Measurements from ENCODE around the gene S1PR3. TPM values are rescaled to one million over a fixed set of nuclear protein-coding genes. Genes with fewer than 3 reads are reported as not detected.

The S1PR3 gene
- total RNA-seq, 4 donors from 2014 or later = 4.3 to 13.5 (median 5.6) TPM

GRCh38 chr9:89048616-89049015 lies 57.3 kb downstream of the S1PR3 start:
- TF ChIP-seq POLR2A (IDR thresholded peaks at IDR 0.05) (no peak), CTCF (IDR thresholded peaks at IDR 0.05) (no peak), EP300 (IDR thresholded peaks at IDR 0.05) (no peak), POLR2AphosphoS5 (IDR thresholded peaks at IDR 0.05) (no peak)
- no peak overlapping the region for H3K4me3 ChIP-seq
- no peak for DNase-seq (ENCODE audit: low spot score in 2 of 2)
- H3K27ac ChIP-seq = no peak overlapping the region
- no peaks in the 10 kb centered on the region for H3K36me3 ChIP-seq
- 84% methylated on average over 7 of the region's 11 CpGs for WGBS
- no peaks in the 10 kb centered on the region for H3K27me3 ChIP-seq
- H3K4me1 ChIP-seq = peaks cover 5% of the 10 kb centered on the region
- H3K9me3 ChIP-seq = no peaks in the 10 kb centered on the region

GRCh38 chr9:89049646-89050045 lies 58.4 kb downstream of the S1PR3 start:
- TF ChIP-seq CTCF (IDR thresholded peaks at IDR 0.05) (no peak), POLR2AphosphoS5 (IDR thresholded peaks at IDR 0.05) (no peak), EP300 (IDR thresholded peaks at IDR 0.05) (no peak), POLR2A (IDR thresholded peaks at IDR 0.05) (no peak)
- H3K9me3 ChIP-seq = no peaks in the 10 kb centered on the region
- WGBS = 76% methylated on average over 8 of the region's 8 CpGs
- no peaks in the 10 kb centered on the region for H3K36me3 ChIP-seq
- H3K4me3 ChIP-seq = no peak overlapping the region
- H3K27ac ChIP-seq = no peak overlapping the region
- peaks cover 5% of the 10 kb centered on the region for H3K4me1 ChIP-seq
- no peaks in the 10 kb centered on the region for H3K27me3 ChIP-seq
- no peak for DNase-seq (ENCODE audit: low spot score in 2 of 2)

DNA sequence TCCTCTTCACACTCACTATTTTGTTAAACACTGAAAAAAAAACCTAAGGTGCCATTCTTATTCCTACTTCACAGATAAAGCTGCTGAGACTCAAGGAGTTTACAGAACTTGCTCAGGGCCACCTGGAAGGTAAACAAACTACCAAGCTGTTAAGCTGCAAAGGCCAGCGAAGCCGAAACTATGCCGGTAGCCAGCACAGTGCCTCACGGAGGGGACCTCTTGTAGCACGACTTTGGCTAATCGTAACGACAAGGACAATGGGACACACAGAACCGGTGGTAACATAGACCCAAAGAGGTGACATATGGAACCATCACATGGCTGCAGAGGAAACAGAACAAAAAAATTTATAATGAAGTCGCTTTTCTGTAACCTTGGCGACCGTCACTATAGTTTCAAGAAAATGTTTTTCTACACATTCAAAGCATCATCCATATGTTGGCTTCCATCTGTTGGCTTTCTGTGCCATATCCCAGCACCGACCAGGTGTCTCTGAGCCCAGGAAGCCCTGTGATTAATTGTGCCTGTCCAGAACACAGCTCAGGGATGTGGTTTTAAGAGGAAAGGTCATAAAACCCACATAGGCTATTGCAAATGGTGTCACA lies 60.3 kb downstream of the S1PR3 start:
- no peak for TF ChIP-seq CTCF (IDR thresholded peaks at IDR 0.05)
- no peak for TF ChIP-seq POLR2AphosphoS5 (IDR thresholded peaks at IDR 0.05)
- no peak for TF ChIP-seq POLR2A (IDR thresholded peaks at IDR 0.05)
- TF ChIP-seq EP300 (IDR thresholded peaks at IDR 0.05) = no peak
- Histone ChIP-seq H3K4me3 (no peak overlapping the region), H3K27ac (no peak overlapping the region), H3K9me3 (no peaks in the 10 kb centered on the region), H3K27me3 (no peaks in the 10 kb centered on the region), H3K36me3 (no peaks in the 10 kb centered on the region), H3K4me1 (peaks cover 2% of the 10 kb centered on the region)
- 93% methylated on average over 12 of the region's 12 CpGs for WGBS
- DNase-seq (ENCODE audit: low spot score in 2 of 2) = no peak

DNA sequence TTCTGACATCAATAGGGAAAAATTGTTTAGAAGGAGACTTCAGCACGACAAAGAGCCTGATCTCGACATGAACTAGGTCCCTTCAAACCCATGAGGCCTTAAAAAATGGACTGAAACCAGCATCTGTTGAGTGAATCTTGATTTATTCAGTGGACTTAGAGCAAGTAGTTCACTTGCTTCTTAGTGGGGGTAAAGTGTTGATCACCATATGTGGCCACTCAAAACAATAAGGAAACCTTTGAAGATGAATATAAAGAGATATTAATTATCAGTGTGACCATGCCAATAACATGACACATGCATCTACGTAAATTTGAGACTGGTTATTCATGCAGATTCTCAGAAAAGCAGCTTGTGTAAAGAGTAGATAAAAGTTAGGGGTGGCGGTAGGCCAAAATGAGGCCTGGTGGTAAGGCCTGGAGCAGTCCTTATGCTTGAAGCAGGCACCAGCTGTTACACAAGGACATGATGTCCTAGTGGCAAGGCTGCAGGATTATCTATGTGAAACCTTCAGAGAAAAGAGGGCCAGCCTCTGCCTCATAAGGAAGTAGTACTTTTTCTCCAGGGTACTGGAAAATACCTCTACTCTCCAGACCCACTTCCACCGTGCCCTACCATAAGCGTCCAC lies 61.3 kb downstream of the S1PR3 start:
- H3K27ac ChIP-seq = no peak overlapping the region
- H3K36me3 ChIP-seq = no peaks in the 10 kb centered on the region
- H3K9me3 ChIP-seq = no peaks in the 10 kb centered on the region
- no peaks in the 10 kb centered on the region for H3K27me3 ChIP-seq
- TF ChIP-seq CTCF (IDR thresholded peaks at IDR 0.05) (no peak), EP300 (IDR thresholded peaks at IDR 0.05) (no peak), POLR2AphosphoS5 (IDR thresholded peaks at IDR 0.05) (no peak), POLR2A (IDR thresholded peaks at IDR 0.05) (no peak)
- H3K4me1 ChIP-seq = no peaks in the 10 kb centered on the region
- no peak overlapping the region for H3K4me3 ChIP-seq
- 91% methylated on average over 6 of the region's 6 CpGs for WGBS
- DNase-seq (ENCODE audit: low spot score in 2 of 2) = no peak

DNA sequence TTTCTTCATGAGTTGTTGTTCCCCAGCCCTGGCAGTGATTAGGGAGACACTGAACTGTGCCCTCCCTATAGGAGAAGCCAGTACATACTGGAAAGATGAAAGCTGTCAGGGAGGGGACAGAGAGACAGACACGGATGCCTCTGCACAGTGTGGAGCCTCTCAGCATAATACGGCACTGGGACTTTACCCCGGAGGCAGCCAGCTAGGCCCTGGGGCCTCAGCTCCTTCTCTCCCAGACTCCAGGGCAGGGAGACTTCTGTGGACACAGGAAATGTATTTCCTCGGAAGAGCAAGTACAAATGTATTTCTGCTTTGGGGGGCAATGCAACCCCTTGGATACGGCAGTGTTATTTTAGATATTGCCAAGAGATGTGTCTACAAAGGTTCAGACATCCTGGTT lies 62.0 kb downstream of the S1PR3 start:
- Histone ChIP-seq H3K36me3 (no peaks in the 10 kb centered on the region), H3K4me1 (no peaks in the 10 kb centered on the region), H3K4me3 (no peak overlapping the region), H3K27ac (no peak overlapping the region), H3K9me3 (no peaks in the 10 kb centered on the region), H3K27me3 (no peaks in the 10 kb centered on the region)
- WGBS = 88% methylated on average over 5 of the region's 5 CpGs
- TF ChIP-seq POLR2A (IDR thresholded peaks at IDR 0.05) (no peak), CTCF (IDR thresholded peaks at IDR 0.05) (no peak), POLR2AphosphoS5 (IDR thresholded peaks at IDR 0.05) (no peak), EP300 (IDR thresholded peaks at IDR 0.05) (no peak)
- DNase-seq (ENCODE audit: low spot score in 2 of 2) = no peak

Other genes starting within 250 kb of the S1PR3 start
- 1 to 10 TPM; 1.7 to 6.0 (median 3.2) TPM for gene SHC3, start 187.3 kb downstream of the S1PR3 start, total RNA-seq